BLaER1 (cell line): ENCODE measurements around the gene IGSF8.
"Not testable (repeated sequence)": the region's sequence is repeated elsewhere in the genome, so short reads cannot be mapped to it uniquely, and the experiment has no call there.

Source experiments
- H3K27ac ChIP-seq: shearing (Covaris generic); formaldehyde crosslinking; 2 replicates; pipeline ENCODE4 v1.8.1; 2022
- H3K27me3 ChIP-seq: shearing (Covaris generic); formaldehyde crosslinking; 2 replicates; pipeline ENCODE4 v1.8.1; 2022
- H3K36me3 ChIP-seq: shearing (Covaris generic); formaldehyde crosslinking; 2 replicates; pipeline ENCODE4 v1.8.1; 2022
- H3K4me1 ChIP-seq: shearing (Covaris generic); formaldehyde crosslinking; 2 replicates; pipeline ENCODE4 v1.8.1; 2022
- H3K4me2 ChIP-seq: shearing (Covaris generic); formaldehyde crosslinking; 2 replicates; pipeline ENCODE4 v1.8.1; 2022
- H3K4me3 ChIP-seq: shearing (Covaris generic); formaldehyde crosslinking; 2 replicates; pipeline ENCODE4 v1.8.1; 2022
- H3K9ac ChIP-seq: shearing (Covaris generic); formaldehyde crosslinking; 2 replicates; pipeline ENCODE4 v1.8.1; 2022
- H3K9me3 ChIP-seq: shearing (Covaris generic); formaldehyde crosslinking; 2 replicates; pipeline ENCODE4 v1.8.1; 2022
- H4K20me1 ChIP-seq: shearing (Covaris generic); formaldehyde crosslinking; 2 replicates; pipeline ENCODE4 v1.8.1; 2022
- Cebpa-rat ChIP-seq: shearing (Covaris generic); IDR thresholded peaks from 2 replicates; pipeline ENCODE4 v1.8.1; 2022

IGSF8 gene

GRCh38 chr1:160117709-160118183 is 19.3 kb upstream of the IGSF8 start:
- H3K4me2 ChIP-seq: no peak overlapping the region
- TF ChIP-seq Cebpa-rat: no peak

GRCh38 chr1:160117300-160117699 is 18.9 kb upstream of the IGSF8 start:
- no peak overlapping the region for H3K27ac ChIP-seq
- H3K4me1 ChIP-seq: peaks cover 38% of the 10 kb centered on the region
- H3K4me2 ChIP-seq: no peak overlapping the region
- H3K4me3 ChIP-seq: no peak overlapping the region
- H3K27me3 ChIP-seq: no peaks in the 10 kb centered on the region
- TF ChIP-seq Cebpa-rat: no peak
- H3K9ac ChIP-seq: no peak overlapping the region
- no peaks in the 10 kb centered on the region for H3K36me3 ChIP-seq
- H3K9me3 ChIP-seq: no peaks in the 10 kb centered on the region
- no peaks in the 10 kb centered on the region for H4K20me1 ChIP-seq

More at GRCh38 chr1:160117709-160118183, 19.3 kb upstream of the IGSF8 start:
- Histone ChIP-seq H3K9ac (no peak overlapping the region), H3K9me3 (no peaks in the 10 kb centered on the region), H3K36me3 (no peaks in the 10 kb centered on the region), H3K27me3 (no peaks in the 10 kb centered on the region), H3K4me1 (peaks cover 33% of the 10 kb centered on the region), H3K4me3 (no peak overlapping the region), H4K20me1 (no peaks in the 10 kb centered on the region), H3K27ac (no peak overlapping the region)

DNA sequence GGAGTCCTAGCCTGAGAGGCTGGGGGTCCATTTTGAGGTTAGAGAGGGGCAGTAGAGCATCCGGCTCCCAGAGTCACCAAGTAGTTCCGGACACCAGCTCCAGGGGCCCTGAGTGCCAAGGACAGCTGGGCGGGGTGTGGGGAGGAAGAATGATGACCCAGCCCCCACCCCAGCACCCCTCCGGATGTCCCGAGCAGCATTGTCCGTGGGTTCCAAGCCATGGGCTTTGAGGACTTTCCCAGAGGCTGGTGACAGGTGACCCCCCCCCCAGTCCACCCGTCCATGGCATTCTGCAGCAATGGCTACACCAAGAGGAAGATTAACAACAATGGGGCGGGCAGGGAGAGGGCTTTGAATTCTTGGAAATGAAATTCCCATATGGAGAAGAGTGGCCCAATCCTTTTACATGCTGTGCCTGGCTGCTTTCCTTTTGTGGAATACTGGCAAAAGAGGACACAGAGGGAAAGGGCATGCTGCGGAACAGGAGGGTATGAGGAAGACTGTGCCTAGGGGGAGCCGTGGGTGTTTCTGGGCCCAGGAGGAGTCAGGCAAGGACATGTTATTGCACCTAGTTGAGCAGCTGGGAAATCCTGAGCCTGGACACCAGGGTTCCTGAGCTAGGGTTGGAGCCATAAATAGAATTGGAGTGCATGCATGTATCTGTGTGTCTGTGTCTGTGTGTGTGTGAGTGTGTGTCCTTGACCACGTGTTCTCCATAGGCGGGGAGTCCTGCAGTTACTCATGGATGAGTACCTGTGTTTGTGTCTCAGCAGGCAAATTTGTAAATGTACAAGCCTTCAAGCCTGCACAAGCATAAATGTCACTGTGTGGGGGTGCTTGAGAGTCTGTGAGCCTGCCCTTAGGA is 18.1 kb upstream of the IGSF8 start:
- Histone ChIP-seq H3K4me1 (peaks cover 45% of the 10 kb centered on the region), H3K27me3 (no peaks in the 10 kb centered on the region)

DNA sequence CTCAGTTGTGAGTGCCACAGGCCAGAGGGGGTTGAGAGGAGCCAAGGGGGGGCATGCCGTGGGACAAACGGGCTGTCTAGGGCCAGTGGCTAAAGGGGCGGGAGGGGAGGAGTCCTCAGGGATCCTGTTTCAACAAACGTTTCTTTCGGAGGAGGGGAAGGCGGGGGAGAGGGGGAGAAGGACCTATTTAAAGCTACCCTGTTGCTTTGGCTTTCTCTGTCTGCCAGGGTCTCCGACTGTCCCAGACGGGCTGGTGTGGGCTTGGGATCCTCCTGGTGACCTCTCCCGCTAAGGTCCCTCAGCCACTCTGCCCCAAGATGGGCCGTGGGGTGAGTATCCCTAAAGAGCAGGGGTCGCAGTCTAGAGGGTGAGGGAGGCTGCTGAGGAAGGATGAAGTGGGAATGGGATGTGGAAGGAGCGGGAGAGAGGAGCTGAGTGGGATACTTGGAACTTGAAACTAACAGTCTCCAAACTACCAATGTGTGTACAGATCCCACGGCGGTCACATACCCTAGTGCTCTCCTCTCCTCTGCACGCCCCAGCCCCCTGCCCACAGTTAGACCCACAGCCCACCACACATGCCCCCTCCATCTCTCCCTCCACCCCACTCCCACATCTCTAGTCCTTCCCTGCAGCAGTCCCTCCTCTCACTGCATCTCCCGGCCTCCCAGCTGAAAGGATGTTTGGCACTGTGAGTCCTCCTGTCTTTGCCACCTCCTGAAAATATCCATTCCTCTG is 17.3 kb upstream of the IGSF8 start, which contains the start of gene ATP1A2:
Gene ATP1A2, plus strand, starts transcription at position 215 of the 738 bp plus-strand sequence. Its CDS starts 103 bp downstream, at position 318.
- Histone ChIP-seq H3K27me3 (no peaks in the 10 kb centered on the region), H3K4me2 (peak within 1 kb of the TSS; percentile 43), H3K4me1 (peaks cover 53% of the 10 kb centered on the region), H3K9me3 (no peaks in the 10 kb centered on the region), H4K20me1 (no peaks in the 10 kb centered on the region), H3K9ac (no peak within 1 kb of the TSS), H3K27ac (peak within 1 kb of the TSS; percentile 18; the same call in 1 of the 2 replicates), H3K4me3 (no peak within 1 kb of the TSS), H3K36me3 (no peaks in the 10 kb centered on the region)
- no peak for TF ChIP-seq Cebpa-rat

More for the DNA sequence above, 18.1 kb upstream of the IGSF8 start:
- H3K9ac ChIP-seq: no peak overlapping the region
- H3K4me3 ChIP-seq: no peak overlapping the region
- no peaks in the 10 kb centered on the region for H3K9me3 ChIP-seq
- no peaks in the 10 kb centered on the region for H4K20me1 ChIP-seq
- TF ChIP-seq Cebpa-rat: no peak
- no peaks in the 10 kb centered on the region for H3K36me3 ChIP-seq
- no peak overlapping the region for H3K27ac ChIP-seq
- H3K4me2 ChIP-seq: no peak overlapping the region

DNA sequence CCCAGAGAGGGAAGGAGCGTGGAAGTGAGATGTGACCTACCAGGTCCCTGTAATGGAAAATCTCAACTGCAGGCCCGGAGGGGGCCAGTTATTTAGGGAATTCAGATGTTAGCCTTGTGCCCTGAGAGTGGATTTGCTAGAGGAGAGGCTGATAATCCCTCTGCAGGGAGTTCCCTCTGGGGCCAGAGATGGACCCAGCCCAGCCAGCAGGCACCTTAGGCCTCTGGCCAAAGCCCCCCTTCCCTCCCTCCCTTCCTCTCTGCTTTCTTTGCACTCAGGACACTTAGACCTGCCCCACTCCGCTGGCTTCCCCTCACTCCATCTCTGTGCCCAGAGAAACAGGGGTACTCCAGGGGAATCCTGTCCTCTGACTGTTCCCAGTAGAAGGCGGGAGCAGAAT is 15.7 kb upstream of the IGSF8 start:
- H3K4me1 ChIP-seq: peaks cover 65% of the 10 kb centered on the region
- H3K36me3 ChIP-seq: no peaks in the 10 kb centered on the region
- H3K9ac ChIP-seq: no peak overlapping the region
- no peak overlapping the region for H3K4me3 ChIP-seq
- no peak overlapping the region for H3K27ac ChIP-seq
- TF ChIP-seq Cebpa-rat: no peak
- no peaks in the 10 kb centered on the region for H4K20me1 ChIP-seq
- no peaks in the 10 kb centered on the region for H3K27me3 ChIP-seq
- H3K9me3 ChIP-seq: no peaks in the 10 kb centered on the region
- peak overlapping the region; percentile 24; the same call in 1 of the 2 replicates for H3K4me2 ChIP-seq

GRCh38 chr1:160113407-160113806 is 15.0 kb upstream of the IGSF8 start:
- no peaks in the 10 kb centered on the region for H3K9me3 ChIP-seq
- H3K36me3 ChIP-seq: no peaks in the 10 kb centered on the region
- no peaks in the 10 kb centered on the region for H3K27me3 ChIP-seq
- peaks cover 70% of the 10 kb centered on the region for H3K4me1 ChIP-seq
- no peak overlapping the region for H3K4me3 ChIP-seq
- peak overlapping the region; percentile 70 for H3K4me2 ChIP-seq
- H3K9ac ChIP-seq: no peak overlapping the region
- no peak for TF ChIP-seq Cebpa-rat
- H4K20me1 ChIP-seq: no peaks in the 10 kb centered on the region
- no peak overlapping the region for H3K27ac ChIP-seq

DNA sequence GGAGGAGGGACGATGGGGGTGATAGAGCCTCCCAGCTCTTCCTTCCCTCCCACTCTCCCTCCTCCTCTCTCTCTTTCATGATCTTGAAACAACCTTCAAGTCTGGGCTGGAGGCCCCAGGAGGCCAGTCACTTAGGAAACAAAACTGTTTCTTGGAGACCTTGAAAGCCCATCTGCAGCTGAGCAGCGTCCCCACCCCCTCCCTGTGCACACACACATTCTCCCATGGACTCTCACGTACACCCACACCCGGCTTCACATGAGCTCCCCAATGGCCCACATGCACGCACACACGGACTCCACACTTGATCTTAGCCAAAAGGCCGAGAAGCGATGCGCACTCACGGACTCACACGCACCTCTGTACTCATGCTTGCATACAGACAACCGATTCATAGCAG is 13.9 kb upstream of the IGSF8 start:
- Histone ChIP-seq H3K27ac (peak overlapping the region; percentile 56; the same call in 1 of the 2 replicates), H4K20me1 (no peaks in the 10 kb centered on the region), H3K36me3 (no peaks in the 10 kb centered on the region), H3K4me1 (peaks cover 70% of the 10 kb centered on the region), H3K4me2 (peak overlapping the region; percentile 70), H3K9ac (no peak overlapping the region), H3K27me3 (no peaks in the 10 kb centered on the region), H3K4me3 (no peak overlapping the region), H3K9me3 (no peaks in the 10 kb centered on the region)
- TF ChIP-seq Cebpa-rat: no peak

DNA sequence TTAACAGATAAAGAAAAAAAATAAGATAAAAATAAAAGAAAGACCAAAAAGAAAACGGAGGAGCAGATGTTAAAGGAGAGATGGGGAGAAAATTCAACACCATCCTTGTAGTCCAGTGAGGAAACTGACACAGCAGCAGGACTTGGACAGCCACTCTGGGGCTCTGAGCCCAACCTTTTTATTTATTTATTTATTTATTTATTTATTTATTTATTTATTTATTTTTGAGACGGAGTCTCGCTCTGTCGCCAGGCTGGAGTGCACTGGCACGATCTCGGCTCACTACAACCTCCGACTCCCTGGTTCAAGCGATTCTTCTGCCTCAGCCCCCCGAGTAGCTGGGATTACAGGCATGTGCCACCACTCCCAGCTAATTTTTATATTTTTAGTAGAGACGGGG is 13.0 kb upstream of the IGSF8 start:
- not testable (repeated sequence) for H3K27ac ChIP-seq, H3K9me3 ChIP-seq, H3K27me3 ChIP-seq, H3K36me3 ChIP-seq, H3K9ac ChIP-seq, H3K4me3 ChIP-seq, H4K20me1 ChIP-seq
- peak overlapping the region; percentile 70; the same call in 1 of the 2 replicates for H3K4me2 ChIP-seq
- peaks cover 73% of the 10 kb centered on the region for H3K4me1 ChIP-seq

DNA sequence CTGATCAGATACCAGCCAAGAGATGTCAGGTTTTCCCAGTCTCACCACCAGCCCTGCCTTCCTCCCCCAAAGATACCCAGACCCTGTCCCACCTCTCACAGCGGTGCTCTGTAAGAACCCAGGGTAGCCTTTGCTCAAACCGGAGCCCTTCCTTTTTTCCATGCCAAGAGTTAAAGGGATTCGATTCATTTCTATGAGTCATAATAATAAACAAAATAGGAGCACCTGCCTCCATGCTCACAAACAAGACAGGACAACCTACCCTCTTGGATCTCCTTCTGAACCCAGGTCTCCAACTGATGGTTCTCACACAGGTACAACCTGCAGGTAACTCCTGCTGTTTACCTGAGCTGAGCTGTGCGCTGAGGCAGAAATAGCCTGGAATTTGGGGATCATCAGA is 11.3 kb upstream of the IGSF8 start:
- no peak overlapping the region for H3K4me2 ChIP-seq
- H3K36me3 ChIP-seq: no peaks in the 10 kb centered on the region
- no peak overlapping the region for H3K4me3 ChIP-seq
- TF ChIP-seq Cebpa-rat: no peak
- no peak overlapping the region for H3K27ac ChIP-seq
- no peak overlapping the region for H3K9ac ChIP-seq
- no peaks in the 10 kb centered on the region for H3K9me3 ChIP-seq
- no peaks in the 10 kb centered on the region for H3K27me3 ChIP-seq
- no peaks in the 10 kb centered on the region for H4K20me1 ChIP-seq
- peaks cover 76% of the 10 kb centered on the region for H3K4me1 ChIP-seq
